ENCODE data around the gene ELOVL7. TPM values are rescaled to one million over a fixed set of nuclear protein-coding genes. Genes with fewer than 3 reads are reported as not detected.
"Not testable (repeated sequence)": the region's sequence is repeated elsewhere in the genome, so short reads cannot be mapped to it uniquely, and the experiment has no call there.

The ELOVL7 gene
- polyA plus RNA-seq, 1 donor, result 77.3 TPM

DNA sequence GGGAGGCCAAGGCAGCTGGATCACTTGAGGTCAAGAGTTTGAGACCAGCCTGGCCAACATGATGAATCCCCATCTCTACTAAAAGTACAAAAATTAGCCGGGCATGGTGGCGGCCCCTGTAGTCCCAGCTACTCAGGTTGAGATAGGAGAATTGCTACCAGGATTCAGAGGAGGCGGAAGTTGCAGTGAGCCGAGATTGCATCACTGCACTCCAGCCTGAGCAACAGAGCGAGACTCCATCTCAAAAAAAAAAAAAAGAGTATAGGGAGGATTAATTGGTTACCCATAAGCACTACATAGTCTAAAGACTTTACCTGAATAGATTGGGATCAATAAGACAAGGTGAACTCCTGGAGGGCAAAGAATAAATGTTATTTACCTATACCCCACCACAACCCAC is 27.9 kb downstream of the ELOVL7 start:
- not testable (repeated sequence) for H3K27ac ChIP-seq (ENCODE audit: low read length); DNase-seq; H3K27me3 ChIP-seq (ENCODE audit: control insufficient read depth, insufficient read depth, low read length); H3K9me3 ChIP-seq (ENCODE audit: control insufficient read depth, low read depth, low read length); H3K36me3 ChIP-seq (ENCODE audit: control insufficient read depth, insufficient read depth, low read length); H3K4me1 ChIP-seq (ENCODE audit: control insufficient read depth, insufficient read depth, low read length); H3K4me3 ChIP-seq (ENCODE audit: low read length)
- WGBS (ENCODE audit: insufficient coverage, low lambda C conversion rate), result no CpG with 5 or more reads among the region's 5 CpGs

- Histone ChIP-seq H3K4me1 (ENCODE audit: control insufficient read depth, insufficient read depth, low read length) (no peaks in the 10 kb centered on the region), H3K36me3 (ENCODE audit: control insufficient read depth, insufficient read depth, low read length) (no peaks in the 10 kb centered on the region), H3K27ac (ENCODE audit: low read length) (no peak overlapping the region), H3K4me3 (ENCODE audit: low read length) (no peak overlapping the region), H3K27me3 (ENCODE audit: control insufficient read depth, insufficient read depth, low read length) (no peaks in the 10 kb centered on the region), H3K9me3 (ENCODE audit: control insufficient read depth, low read depth, low read length) (no peaks in the 10 kb centered on the region)
- no CpG with 5 or more reads among the region's 2 CpGs for WGBS (ENCODE audit: insufficient coverage, low lambda C conversion rate)
- DNase-seq, result no peak
Observed at GRCh38 chr5:60814498-60814897, 29.6 kb downstream of the ELOVL7 start.

- no peaks in the 10 kb centered on the region for H3K27me3 ChIP-seq (ENCODE audit: control insufficient read depth, insufficient read depth, low read length)
- no peaks in the 10 kb centered on the region for H3K9me3 ChIP-seq (ENCODE audit: control insufficient read depth, low read depth, low read length)
- H3K4me3 ChIP-seq (ENCODE audit: low read length), result no peak overlapping the region
- H3K27ac ChIP-seq (ENCODE audit: low read length), result no peak overlapping the region
- H3K36me3 ChIP-seq (ENCODE audit: control insufficient read depth, insufficient read depth, low read length), result no peaks in the 10 kb centered on the region
- no peak for DNase-seq
- no peaks in the 10 kb centered on the region for H3K4me1 ChIP-seq (ENCODE audit: control insufficient read depth, insufficient read depth, low read length)
Observed at GRCh38 chr5:60812426-60812825, 31.6 kb downstream of the ELOVL7 start.

- Histone ChIP-seq H3K27ac (ENCODE audit: low read length) (no peak overlapping the region), H3K9me3 (ENCODE audit: control insufficient read depth, low read depth, low read length) (no peaks in the 10 kb centered on the region), H3K27me3 (ENCODE audit: control insufficient read depth, insufficient read depth, low read length) (no peaks in the 10 kb centered on the region), H3K36me3 (ENCODE audit: control insufficient read depth, insufficient read depth, low read length) (peaks cover 7% of the 10 kb centered on the region), H3K4me1 (ENCODE audit: control insufficient read depth, insufficient read depth, low read length) (no peaks in the 10 kb centered on the region), H3K4me3 (ENCODE audit: low read length) (no peak overlapping the region)
- DNase-seq, result no peak
Observed at GRCh38 chr5:60811105-60811504, 33.0 kb downstream of the ELOVL7 start.

DNA sequence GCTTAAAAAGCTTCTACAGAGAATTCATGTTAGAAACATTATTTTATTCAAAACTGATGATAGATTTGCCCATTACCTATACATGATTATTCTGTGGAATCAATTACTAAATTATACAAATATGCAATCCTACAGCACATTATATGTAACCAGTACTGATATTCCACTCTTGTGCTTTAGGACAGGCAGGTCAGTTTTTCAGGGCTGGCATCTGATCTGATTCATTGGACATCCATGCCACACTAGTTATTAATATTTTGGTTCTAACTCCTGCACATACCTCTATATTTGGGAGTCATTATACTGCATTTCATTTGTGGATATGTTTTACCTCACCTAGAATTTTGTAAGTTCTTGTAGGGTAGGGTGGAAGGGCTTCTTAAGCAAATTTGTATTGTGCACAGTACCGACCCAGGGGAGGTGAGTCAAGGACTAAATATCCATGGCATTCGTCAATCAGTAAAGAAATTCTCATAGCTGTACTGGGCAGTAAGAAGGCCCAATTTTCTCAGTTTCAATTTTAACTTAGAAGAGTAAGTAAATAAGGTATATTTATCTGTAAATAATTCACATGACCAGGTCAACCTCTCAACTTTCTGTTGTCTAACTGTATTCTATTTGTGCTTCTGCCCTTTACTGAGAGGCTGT is 33.5 kb downstream of the ELOVL7 start:
- no peaks in the 10 kb centered on the region for H3K9me3 ChIP-seq (ENCODE audit: control insufficient read depth, low read depth, low read length)
- no peak overlapping the region for H3K4me3 ChIP-seq (ENCODE audit: low read length)
- H3K27ac ChIP-seq (ENCODE audit: low read length), result no peak overlapping the region
- no CpG with 5 or more reads among the region's 2 CpGs for WGBS (ENCODE audit: insufficient coverage, low lambda C conversion rate)
- H3K27me3 ChIP-seq (ENCODE audit: control insufficient read depth, insufficient read depth, low read length), result no peaks in the 10 kb centered on the region
- H3K4me1 ChIP-seq (ENCODE audit: control insufficient read depth, insufficient read depth, low read length), result no peaks in the 10 kb centered on the region
- no peak for DNase-seq
- peaks cover 7% of the 10 kb centered on the region for H3K36me3 ChIP-seq (ENCODE audit: control insufficient read depth, insufficient read depth, low read length)

DNA sequence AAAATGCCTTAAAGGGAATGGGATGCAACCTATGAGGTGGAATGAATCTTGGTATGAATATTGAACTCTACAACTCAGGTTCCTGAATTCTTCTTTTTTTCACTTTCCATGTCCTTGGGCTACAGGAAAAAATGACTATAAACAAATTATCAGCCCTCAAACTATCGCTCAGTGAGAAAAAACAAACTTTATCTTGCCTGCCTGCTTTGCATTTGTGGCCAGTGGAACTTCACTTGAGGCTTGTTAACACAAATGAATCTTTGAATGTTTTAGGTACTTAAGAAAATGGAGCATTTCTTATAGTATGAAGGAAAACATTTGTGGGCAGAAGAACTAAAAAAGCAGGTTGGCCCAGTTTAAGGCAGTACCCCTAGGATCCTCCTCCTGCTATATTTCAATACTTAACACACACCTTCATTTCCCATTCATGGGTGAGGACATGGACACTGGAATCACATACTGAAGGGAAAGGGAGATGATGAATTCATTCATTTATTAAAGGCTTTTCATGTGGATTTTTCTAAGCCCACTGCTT is 34.1 kb downstream of the ELOVL7 start:
- Histone ChIP-seq H3K36me3 (ENCODE audit: control insufficient read depth, insufficient read depth, low read length) (peaks cover 7% of the 10 kb centered on the region), H3K4me1 (ENCODE audit: control insufficient read depth, insufficient read depth, low read length) (no peaks in the 10 kb centered on the region), H3K27ac (ENCODE audit: low read length) (no peak overlapping the region), H3K27me3 (ENCODE audit: control insufficient read depth, insufficient read depth, low read length) (no peaks in the 10 kb centered on the region), H3K4me3 (ENCODE audit: low read length) (no peak overlapping the region), H3K9me3 (ENCODE audit: control insufficient read depth, low read depth, low read length) (no peaks in the 10 kb centered on the region)
- no CpG with 5 or more reads among the region's 1 CpG for WGBS (ENCODE audit: insufficient coverage, low lambda C conversion rate)
- DNase-seq, result no peak

DNA sequence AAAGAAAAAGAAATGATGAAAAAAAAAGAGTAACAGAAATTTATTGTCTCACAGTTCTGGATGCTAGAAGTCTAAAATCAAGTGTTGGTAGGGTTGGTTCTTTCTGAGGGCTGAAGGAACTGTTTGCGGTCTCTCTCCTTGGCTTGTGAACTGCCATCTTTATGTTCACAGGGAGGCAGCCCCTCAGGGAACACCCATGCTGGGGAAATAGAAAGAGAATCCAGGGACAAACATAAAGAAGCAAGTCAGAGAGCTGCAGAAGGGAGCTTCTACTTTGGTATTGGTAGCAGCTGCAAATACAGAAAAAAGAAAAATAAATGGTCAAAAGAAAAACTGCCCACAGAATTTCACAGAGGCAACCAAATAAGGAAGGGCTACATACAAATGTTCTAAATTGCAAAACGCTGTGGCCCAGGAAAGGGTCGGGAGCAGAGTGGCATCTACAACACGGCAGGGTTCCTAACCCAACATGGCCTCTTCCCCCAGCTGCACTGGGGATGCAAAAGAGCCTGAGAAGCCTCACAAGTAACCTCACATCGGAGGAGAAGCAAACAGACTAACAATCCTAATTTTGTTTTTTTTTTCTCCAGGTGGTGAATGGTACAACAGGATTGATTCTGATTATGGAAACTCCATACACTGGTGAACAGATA is 37.4 kb downstream of the ELOVL7 start:
- no peak for DNase-seq
- Histone ChIP-seq H3K27ac (ENCODE audit: low read length) (no peak overlapping the region), H3K4me3 (ENCODE audit: low read length) (no peak overlapping the region), H3K9me3 (ENCODE audit: control insufficient read depth, low read depth, low read length) (no peaks in the 10 kb centered on the region), H3K36me3 (ENCODE audit: control insufficient read depth, insufficient read depth, low read length) (peaks cover 7% of the 10 kb centered on the region), H3K4me1 (ENCODE audit: control insufficient read depth, insufficient read depth, low read length) (peaks cover 11% of the 10 kb centered on the region), H3K27me3 (ENCODE audit: control insufficient read depth, insufficient read depth, low read length) (no peaks in the 10 kb centered on the region)
- no CpG with 5 or more reads among the region's 5 CpGs for WGBS (ENCODE audit: insufficient coverage, low lambda C conversion rate)

DNA sequence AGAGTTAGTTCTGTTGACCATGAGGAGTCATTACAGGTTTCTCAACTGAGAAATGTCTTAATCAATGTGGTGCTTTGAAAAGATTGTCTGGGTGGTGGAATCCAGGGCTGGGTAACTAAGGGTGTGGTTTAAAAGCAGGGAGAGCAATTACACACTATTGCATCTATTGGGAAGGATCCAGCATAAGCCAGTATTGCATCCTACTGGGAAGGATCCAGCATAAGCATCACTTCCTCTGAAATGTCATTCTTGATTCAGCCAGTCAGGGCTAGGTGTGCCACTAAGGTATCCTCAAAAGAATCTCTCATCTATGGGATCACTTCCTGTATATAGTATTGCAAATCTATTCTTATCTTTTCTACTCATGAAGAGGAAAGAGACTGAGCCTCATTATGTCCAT is 38.6 kb downstream of the ELOVL7 start:
- Histone ChIP-seq H3K4me3 (ENCODE audit: low read length) (no peak overlapping the region), H3K27me3 (ENCODE audit: control insufficient read depth, insufficient read depth, low read length) (no peaks in the 10 kb centered on the region), H3K27ac (ENCODE audit: low read length) (no peak overlapping the region), H3K4me1 (ENCODE audit: control insufficient read depth, insufficient read depth, low read length) (peaks cover 22% of the 10 kb centered on the region), H3K36me3 (ENCODE audit: control insufficient read depth, insufficient read depth, low read length) (peaks cover 7% of the 10 kb centered on the region), H3K9me3 (ENCODE audit: control insufficient read depth, low read depth, low read length) (no peaks in the 10 kb centered on the region)
- DNase-seq, result peak in 1 of 2 donors; percentile 16

DNA sequence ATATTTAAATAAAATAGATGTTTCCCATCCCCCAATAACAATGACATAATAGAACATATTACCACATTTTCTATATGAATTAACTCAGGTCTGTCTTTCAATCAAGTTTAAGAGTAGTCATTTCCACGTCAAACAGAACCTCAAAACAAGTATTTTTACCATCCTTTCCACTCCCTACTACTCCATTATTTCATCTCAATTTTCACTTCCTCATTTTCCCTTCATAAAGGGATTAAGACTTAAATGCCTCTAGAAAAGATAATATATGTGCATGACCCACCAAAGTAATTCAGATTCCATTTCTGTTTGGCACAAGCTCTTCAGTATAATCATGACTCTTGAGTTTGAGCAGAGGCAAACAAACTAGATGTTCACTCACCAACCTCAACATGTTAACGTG is 40.4 kb downstream of the ELOVL7 start:
- DNase-seq, result no peak
- no peaks in the 10 kb centered on the region for H3K27me3 ChIP-seq (ENCODE audit: control insufficient read depth, insufficient read depth, low read length)
- WGBS (ENCODE audit: insufficient coverage, low lambda C conversion rate), result 79% methylated on average over 2 of the region's 2 CpGs

GRCh38 chr5:60802986-60803385 is 41.1 kb downstream of the ELOVL7 start:
- Histone ChIP-seq H3K27ac (ENCODE audit: low read length) (peak overlapping the region; percentile 76), H3K27me3 (ENCODE audit: control insufficient read depth, insufficient read depth, low read length) (no peaks in the 10 kb centered on the region), H3K36me3 (ENCODE audit: control insufficient read depth, insufficient read depth, low read length) (peaks cover 7% of the 10 kb centered on the region), H3K4me3 (ENCODE audit: low read length) (no peak overlapping the region), H3K4me1 (ENCODE audit: control insufficient read depth, insufficient read depth, low read length) (peaks cover 24% of the 10 kb centered on the region), H3K9me3 (ENCODE audit: control insufficient read depth, low read depth, low read length) (no peaks in the 10 kb centered on the region)
- peak in 1 of 2 donors; percentile 41 for DNase-seq
- no CpG with 5 or more reads among the region's 1 CpG for WGBS (ENCODE audit: insufficient coverage, low lambda C conversion rate)

More for the DNA sequence above, 40.4 kb downstream of the ELOVL7 start:
- peak overlapping the region; percentile 76 for H3K27ac ChIP-seq (ENCODE audit: low read length)
- H3K4me1 ChIP-seq (ENCODE audit: control insufficient read depth, insufficient read depth, low read length), result peaks cover 24% of the 10 kb centered on the region
- H3K36me3 ChIP-seq (ENCODE audit: control insufficient read depth, insufficient read depth, low read length), result peaks cover 7% of the 10 kb centered on the region
- no peak overlapping the region for H3K4me3 ChIP-seq (ENCODE audit: low read length)
- no peaks in the 10 kb centered on the region for H3K9me3 ChIP-seq (ENCODE audit: control insufficient read depth, low read depth, low read length)

DNA sequence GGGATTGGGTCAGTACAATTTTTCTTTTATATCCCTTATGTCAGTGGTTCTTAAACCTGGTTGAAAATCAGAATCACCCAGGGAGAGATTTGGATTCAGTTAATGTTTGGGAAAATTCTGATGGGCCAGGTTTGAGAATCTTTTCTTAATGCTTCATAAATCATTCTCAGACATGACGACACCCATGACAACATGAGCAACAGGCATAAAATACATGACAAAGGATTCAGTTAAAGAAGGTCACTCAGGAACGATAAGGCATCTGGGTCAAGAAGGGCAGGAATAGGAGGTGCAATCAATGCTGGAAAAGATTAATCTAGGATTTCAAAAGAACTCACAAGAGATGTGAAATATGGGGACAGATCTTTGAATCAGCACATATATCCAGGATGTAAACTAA is 41.8 kb downstream of the ELOVL7 start:
- no peaks in the 10 kb centered on the region for H3K9me3 ChIP-seq (ENCODE audit: control insufficient read depth, low read depth, low read length)
- H3K27me3 ChIP-seq (ENCODE audit: control insufficient read depth, insufficient read depth, low read length), result no peaks in the 10 kb centered on the region
- DNase-seq, result peak; percentile 62 to 81
- H3K36me3 ChIP-seq (ENCODE audit: control insufficient read depth, insufficient read depth, low read length), result peaks cover 11% of the 10 kb centered on the region
- peaks cover 29% of the 10 kb centered on the region for H3K4me1 ChIP-seq (ENCODE audit: control insufficient read depth, insufficient read depth, low read length)
- peak overlapping the region; percentile 76 for H3K27ac ChIP-seq (ENCODE audit: low read length)
- H3K4me3 ChIP-seq (ENCODE audit: low read length), result no peak overlapping the region
- no CpG with 5 or more reads among the region's 2 CpGs for WGBS (ENCODE audit: insufficient coverage, low lambda C conversion rate)
